PC-3 (cell line): ENCODE data around the gene LDB1.

Experiments
- EZH2 ChIP-seq: fragments of 300-600 bp; sonication (generic); IDR thresholded peaks from one replicate; pipeline ENCODE4 v1.6.1; 2017; ENCODE audit warnings: antibody characterized with exemption, mild to moderate bottlenecking, low read length; ENCODE audit not compliant: unreplicated experiment
- EZH2phosphoT487 ChIP-seq: fragments of 300-600 bp; sonication (generic); IDR thresholded peaks from 2 replicates; pipeline ENCODE4 v1.6.1; 2018; ENCODE audit warnings: mild to moderate bottlenecking, antibody characterized with exemption, low read length, borderline replicate concordance
- TF ChIP-seq, protein P1 (sequence below): fragments of 300-600 bp; sonication (generic); conservative IDR thresholded peaks from 2 replicates; pipeline ENCODE4 v1.5.1; 2017; ENCODE audit warnings: antibody characterized with exemption, low read depth, mild to moderate bottlenecking, low read length

- TF ChIP-seq, protein P1, sequence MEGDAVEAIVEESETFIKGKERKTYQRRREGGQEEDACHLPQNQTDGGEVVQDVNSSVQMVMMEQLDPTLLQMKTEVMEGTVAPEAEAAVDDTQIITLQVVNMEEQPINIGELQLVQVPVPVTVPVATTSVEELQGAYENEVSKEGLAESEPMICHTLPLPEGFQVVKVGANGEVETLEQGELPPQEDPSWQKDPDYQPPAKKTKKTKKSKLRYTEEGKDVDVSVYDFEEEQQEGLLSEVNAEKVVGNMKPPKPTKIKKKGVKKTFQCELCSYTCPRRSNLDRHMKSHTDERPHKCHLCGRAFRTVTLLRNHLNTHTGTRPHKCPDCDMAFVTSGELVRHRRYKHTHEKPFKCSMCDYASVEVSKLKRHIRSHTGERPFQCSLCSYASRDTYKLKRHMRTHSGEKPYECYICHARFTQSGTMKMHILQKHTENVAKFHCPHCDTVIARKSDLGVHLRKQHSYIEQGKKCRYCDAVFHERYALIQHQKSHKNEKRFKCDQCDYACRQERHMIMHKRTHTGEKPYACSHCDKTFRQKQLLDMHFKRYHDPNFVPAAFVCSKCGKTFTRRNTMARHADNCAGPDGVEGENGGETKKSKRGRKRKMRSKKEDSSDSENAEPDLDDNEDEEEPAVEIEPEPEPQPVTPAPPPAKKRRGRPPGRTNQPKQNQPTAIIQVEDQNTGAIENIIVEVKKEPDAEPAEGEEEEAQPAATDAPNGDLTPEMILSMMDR: no peak
- TF ChIP-seq EZH2 (no peak), EZH2phosphoT487 (no peak)
These were observed 39.0 kb upstream of the LDB1 start for GRCh38 chr10:102159051-102159597.
